ENCODE measurements around the gene KIF5A. TPM values are rescaled to one million over a fixed set of nuclear protein-coding genes. Genes with fewer than 3 reads are reported as not detected.

Gene KIF5A
- total and polyA plus RNA-seq, 3 experiments from 2014 or later = 0.12 to 2.1 (median 1.8) TPM

- Mint-ChIP-seq H3K9me3 (no peaks in the 10 kb centered on the region), H3K27ac (peak overlapping the region; percentile 70 to 99 (median 96)), H3K27me3 (peaks cover 0 to 2% of the 10 kb centered on the region in 2 donors), H3K4me3 (peak overlapping the region; percentile 91 to 99 (median 96)), H3K36me3 (peaks cover 0 to 24% (median 0%) of the 10 kb centered on the region in 3 donors), H3K4me1 (peaks cover 50 to 60% (median 53%) of the 10 kb centered on the region in 3 donors)
- ChIA-PET CTCF (interaction anchor here (0.6 to 0.7 kb wide), 2 partner anchors 85 to 88 kb away, joined by 3 read pairs; partner anchors contain the start of gene GLI1), POLR2A (interaction anchor here (0.5 to 1.8 kb wide), 5 partner anchors 23 to 1892 kb away, joined by 3 to 7 read pairs (median 4); partner anchors contain the start of gene ARHGAP9)
- no peaks in the 10 kb centered on the region for H3K27me3 ChIP-seq (ENCODE audit: insufficient read depth, low read length, poor library complexity, severe bottlenecking)
- H3K4me3 ChIP-seq (ENCODE audit: low read length) = peak overlapping the region; percentile 78
- peaks cover 30% of the 10 kb centered on the region for H3K4me1 ChIP-seq (ENCODE audit: insufficient read depth, low read length)
- H3K27ac ChIP-seq (ENCODE audit: low read depth, low read length) = peak overlapping the region; percentile 88
- H3K36me3 ChIP-seq (ENCODE audit: insufficient read depth, low read length) = no peaks in the 10 kb centered on the region
- H3K9me3 ChIP-seq (ENCODE audit: low read length) = no peaks in the 10 kb centered on the region
- no peak for DNase-seq
These were observed 2.4 kb upstream of the KIF5A start for GRCh38 chr12:57547288-57548012.

- no peaks in the 10 kb centered on the region for H3K36me3 ChIP-seq (ENCODE audit: insufficient read depth, low read length)
- Mint-ChIP-seq H3K4me1 (peaks cover 50 to 60% (median 53%) of the 10 kb centered on the region in 3 donors), H3K9me3 (no peaks in the 10 kb centered on the region), H3K36me3 (peaks cover 0 to 21% (median 0%) of the 10 kb centered on the region in 3 donors), H3K27me3 (peaks cover 0 to 2% of the 10 kb centered on the region in 2 donors), H3K4me3 (peak overlapping the region in 3 of 7 donors; percentile 91 to 98 (median 95)), H3K27ac (peak overlapping the region in 2 of 8 donors; percentile 70 to 97)
- ChIA-PET POLR2A (no interaction called here), CTCF (interaction anchor here (0.9 kb wide), 1 partner anchor 30 kb away, joined by 3 read pairs; no protein-coding TSS in a partner anchor)
- peak overlapping the region; percentile 88 for H3K27ac ChIP-seq (ENCODE audit: low read depth, low read length)
- H3K4me1 ChIP-seq (ENCODE audit: insufficient read depth, low read length) = peaks cover 30% of the 10 kb centered on the region
- H3K27me3 ChIP-seq (ENCODE audit: insufficient read depth, low read length, poor library complexity, severe bottlenecking) = no peaks in the 10 kb centered on the region
- H3K4me3 ChIP-seq (ENCODE audit: low read length) = no peak overlapping the region
- no peaks in the 10 kb centered on the region for H3K9me3 ChIP-seq (ENCODE audit: low read length)
- DNase-seq = no peak
These were observed 1.9 kb upstream of the KIF5A start for GRCh38 chr12:57548013-57548315.

- CTCF ChIA-PET = interaction anchor here (0.9 kb wide), 1 partner anchor 31 kb away, joined by 3 read pairs; no protein-coding TSS in a partner anchor
- H3K9me3 ChIP-seq (ENCODE audit: low read length) = no peaks in the 10 kb centered on the region
- no peaks in the 10 kb centered on the region for H3K36me3 ChIP-seq (ENCODE audit: insufficient read depth, low read length)
- no peak overlapping the region for H3K4me3 ChIP-seq (ENCODE audit: low read length)
- Mint-ChIP-seq H3K27me3 (peaks cover 0 to 5% of the 10 kb centered on the region in 2 donors), H3K27ac (peak overlapping the region in 2 of 8 donors; percentile 35 to 61), H3K36me3 (peaks cover 0 to 18% (median 0%) of the 10 kb centered on the region in 3 donors), H3K4me1 (peaks cover 47 to 57% (median 50%) of the 10 kb centered on the region in 3 donors), H3K4me3 (peak overlapping the region in 5 of 7 donors; percentile 26 to 84 (median 47)), H3K9me3 (no peaks in the 10 kb centered on the region)
- POLR2A ChIA-PET = no interaction called here
- H3K4me1 ChIP-seq (ENCODE audit: insufficient read depth, low read length) = peaks cover 30% of the 10 kb centered on the region
- H3K27ac ChIP-seq (ENCODE audit: low read depth, low read length) = no peak overlapping the region
- DNase-seq = peak in 1 of 5 donors; percentile 1
- no peaks in the 10 kb centered on the region for H3K27me3 ChIP-seq (ENCODE audit: insufficient read depth, low read length, poor library complexity, severe bottlenecking)
These were observed 1.4 kb upstream of the KIF5A start for GRCh38 chr12:57548488-57548887.

GRCh38 chr12:57549203-57549908 is 488 bp upstream of the KIF5A start:
- POLR2A ChIA-PET = no interaction called here
- H3K27ac ChIP-seq (ENCODE audit: low read depth, low read length) = no peak overlapping the region
- peaks cover 41 to 50% (median 44%) of the 10 kb centered on the region in 3 donors for H3K4me1 Mint-ChIP-seq
- CTCF ChIA-PET = no interaction called here
- no peaks in the 10 kb centered on the region for H3K36me3 ChIP-seq (ENCODE audit: insufficient read depth, low read length)
- H3K4me1 ChIP-seq (ENCODE audit: insufficient read depth, low read length) = peaks cover 30% of the 10 kb centered on the region
- peak overlapping the region; percentile 56 to 91 (median 73) for H3K4me3 Mint-ChIP-seq
- no peak for DNase-seq
- H3K27ac Mint-ChIP-seq = peak overlapping the region in 2 of 8 donors; percentile 64 to 73
- no peaks in the 10 kb centered on the region for H3K27me3 ChIP-seq (ENCODE audit: insufficient read depth, low read length, poor library complexity, severe bottlenecking)
- H3K27me3 Mint-ChIP-seq = peaks cover 0 to 7% of the 10 kb centered on the region in 2 donors
- H3K9me3 ChIP-seq (ENCODE audit: low read length) = no peaks in the 10 kb centered on the region
- H3K9me3 Mint-ChIP-seq = no peaks in the 10 kb centered on the region
- peaks cover 0 to 14% (median 0%) of the 10 kb centered on the region in 3 donors for H3K36me3 Mint-ChIP-seq
- H3K4me3 ChIP-seq (ENCODE audit: low read length) = peak overlapping the region; percentile 58

- H3K36me3 Mint-ChIP-seq = peaks cover 0 to 9% (median 0%) of the 10 kb centered on the region in 3 donors
- no peaks in the 10 kb centered on the region for H3K27me3 ChIP-seq (ENCODE audit: insufficient read depth, low read length, poor library complexity, severe bottlenecking)
- CTCF ChIA-PET = interaction anchor here (1.4 kb wide), 1 partner anchor 8 kb away, joined by 3 read pairs; no protein-coding TSS in a partner anchor
These were observed 1.1 kb downstream of the KIF5A start for GRCh38 chr12:57550641-57551549.

GRCh38 chr12:57551637-57552305 is 1.9 kb downstream of the KIF5A start:
- H3K27ac Mint-ChIP-seq = peak overlapping the region in 1 of 8 donors; percentile 54

More at GRCh38 chr12:57550641-57551549, 1.1 kb downstream of the KIF5A start:
- H3K4me3 ChIP-seq (ENCODE audit: low read length) = no peak overlapping the region
- no peak for DNase-seq
- POLR2A ChIA-PET = no interaction called here
- no peaks in the 10 kb centered on the region for H3K9me3 ChIP-seq (ENCODE audit: low read length)
- Mint-ChIP-seq H3K27me3 (peaks cover 0 to 9% of the 10 kb centered on the region in 2 donors), H3K9me3 (no peaks in the 10 kb centered on the region), H3K27ac (peak overlapping the region in 2 of 8 donors; percentile 1 to 54), H3K4me3 (peak overlapping the region; percentile 40 to 71 (median 69)), H3K4me1 (peaks cover 27 to 37% (median 32%) of the 10 kb centered on the region in 3 donors)
- H3K27ac ChIP-seq (ENCODE audit: low read depth, low read length) = no peak overlapping the region
- H3K36me3 ChIP-seq (ENCODE audit: insufficient read depth, low read length) = no peaks in the 10 kb centered on the region
- peaks cover 23% of the 10 kb centered on the region for H3K4me1 ChIP-seq (ENCODE audit: insufficient read depth, low read length)

GRCh38 chr12:57552306-57552651 is 2.4 kb downstream of the KIF5A start:
- peaks cover 15% of the 10 kb centered on the region for H3K4me1 ChIP-seq (ENCODE audit: insufficient read depth, low read length)
- Mint-ChIP-seq H3K4me1 (peaks cover 14 to 24% (median 21%) of the 10 kb centered on the region in 3 donors), H3K9me3 (no peaks in the 10 kb centered on the region), H3K27ac (no peak overlapping the region), H3K27me3 (peaks cover 0 to 9% of the 10 kb centered on the region in 2 donors), H3K4me3 (peak overlapping the region in 1 of 7 donors; percentile 35), H3K36me3 (no peaks in the 10 kb centered on the region)
- no peaks in the 10 kb centered on the region for H3K27me3 ChIP-seq (ENCODE audit: insufficient read depth, low read length, poor library complexity, severe bottlenecking)
- H3K4me3 ChIP-seq (ENCODE audit: low read length) = no peak overlapping the region
- H3K27ac ChIP-seq (ENCODE audit: low read depth, low read length) = peak overlapping the region; percentile 38
- ChIA-PET POLR2A (no interaction called here), CTCF (no interaction called here)
- H3K36me3 ChIP-seq (ENCODE audit: insufficient read depth, low read length) = no peaks in the 10 kb centered on the region
- H3K9me3 ChIP-seq (ENCODE audit: low read length) = no peaks in the 10 kb centered on the region
- DNase-seq = no peak

More at GRCh38 chr12:57551637-57552305, 1.9 kb downstream of the KIF5A start:
- H3K9me3 ChIP-seq (ENCODE audit: low read length) = no peaks in the 10 kb centered on the region
- Mint-ChIP-seq H3K4me3 (peak overlapping the region in 4 of 7 donors; percentile 2 to 69 (median 26)), H3K4me1 (peaks cover 19 to 28% (median 25%) of the 10 kb centered on the region in 3 donors), H3K9me3 (no peaks in the 10 kb centered on the region), H3K27me3 (peaks cover 0 to 9% of the 10 kb centered on the region in 2 donors), H3K36me3 (peaks cover 0 to 5% (median 0%) of the 10 kb centered on the region in 3 donors)
- H3K4me1 ChIP-seq (ENCODE audit: insufficient read depth, low read length) = peaks cover 17% of the 10 kb centered on the region
- ChIA-PET POLR2A (no interaction called here), CTCF (interaction anchor here (1.4 kb wide), 1 partner anchor 8 kb away, joined by 3 read pairs; no protein-coding TSS in a partner anchor)
- H3K27ac ChIP-seq (ENCODE audit: low read depth, low read length) = peak overlapping the region; percentile 33
- DNase-seq = peak in 1 of 5 donors; percentile 12
- H3K36me3 ChIP-seq (ENCODE audit: insufficient read depth, low read length) = no peaks in the 10 kb centered on the region
- H3K4me3 ChIP-seq (ENCODE audit: low read length) = no peak overlapping the region
- no peaks in the 10 kb centered on the region for H3K27me3 ChIP-seq (ENCODE audit: insufficient read depth, low read length, poor library complexity, severe bottlenecking)

All from CD8-positive, alpha-beta memory T cell (primary cell).